ENCODE measurements around the gene EPHB2. TPM values are rescaled to one million over a fixed set of nuclear protein-coding genes. Genes with fewer than 3 reads are reported as not detected.
A peak's percentile ranks its signal among the peaks of the same experiment; 100 is the strongest.

Gene EPHB2
- total RNA-seq, 1 donor from 2014 or later = 130 TPM

DNA sequence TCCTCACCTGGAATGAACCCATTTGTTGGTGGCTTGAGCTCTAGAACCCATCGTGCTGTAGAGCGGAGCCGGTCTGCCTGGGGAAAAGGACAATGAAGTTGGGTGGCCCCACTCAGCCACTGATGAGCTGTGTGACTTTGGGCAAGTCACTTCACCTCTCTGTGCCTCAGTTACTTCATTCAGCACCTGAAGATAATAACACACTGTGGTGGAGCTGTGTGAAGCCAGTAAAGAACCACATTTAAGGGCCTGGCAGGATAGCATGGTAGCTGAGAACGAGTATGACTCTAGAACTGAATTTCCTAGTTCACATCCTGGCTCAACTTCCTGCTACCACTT, 37.1 kb downstream of the EPHB2 start:
- H3K4me1 Mint-ChIP-seq = peaks cover 29% of the 10 kb centered on the region
- DNase-seq (ENCODE audit: low spot score in 2 of 2, unreplicated experiment in 2 of 2) = no peak
- no peaks in the 10 kb centered on the region for H3K9me3 Mint-ChIP-seq
- peaks cover 3% of the 10 kb centered on the region for H3K36me3 Mint-ChIP-seq
- no peak overlapping the region for H3K4me3 Mint-ChIP-seq
- TF ChIP-seq, protein P1, sequence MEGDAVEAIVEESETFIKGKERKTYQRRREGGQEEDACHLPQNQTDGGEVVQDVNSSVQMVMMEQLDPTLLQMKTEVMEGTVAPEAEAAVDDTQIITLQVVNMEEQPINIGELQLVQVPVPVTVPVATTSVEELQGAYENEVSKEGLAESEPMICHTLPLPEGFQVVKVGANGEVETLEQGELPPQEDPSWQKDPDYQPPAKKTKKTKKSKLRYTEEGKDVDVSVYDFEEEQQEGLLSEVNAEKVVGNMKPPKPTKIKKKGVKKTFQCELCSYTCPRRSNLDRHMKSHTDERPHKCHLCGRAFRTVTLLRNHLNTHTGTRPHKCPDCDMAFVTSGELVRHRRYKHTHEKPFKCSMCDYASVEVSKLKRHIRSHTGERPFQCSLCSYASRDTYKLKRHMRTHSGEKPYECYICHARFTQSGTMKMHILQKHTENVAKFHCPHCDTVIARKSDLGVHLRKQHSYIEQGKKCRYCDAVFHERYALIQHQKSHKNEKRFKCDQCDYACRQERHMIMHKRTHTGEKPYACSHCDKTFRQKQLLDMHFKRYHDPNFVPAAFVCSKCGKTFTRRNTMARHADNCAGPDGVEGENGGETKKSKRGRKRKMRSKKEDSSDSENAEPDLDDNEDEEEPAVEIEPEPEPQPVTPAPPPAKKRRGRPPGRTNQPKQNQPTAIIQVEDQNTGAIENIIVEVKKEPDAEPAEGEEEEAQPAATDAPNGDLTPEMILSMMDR (IDR thresholded peaks at IDR 0.05; ENCODE audit: unreplicated experiment) = no peak
- H3K27ac Mint-ChIP-seq = no peak overlapping the region
- no peaks in the 10 kb centered on the region for H3K27me3 Mint-ChIP-seq (ENCODE audit: low read depth)

DNA sequence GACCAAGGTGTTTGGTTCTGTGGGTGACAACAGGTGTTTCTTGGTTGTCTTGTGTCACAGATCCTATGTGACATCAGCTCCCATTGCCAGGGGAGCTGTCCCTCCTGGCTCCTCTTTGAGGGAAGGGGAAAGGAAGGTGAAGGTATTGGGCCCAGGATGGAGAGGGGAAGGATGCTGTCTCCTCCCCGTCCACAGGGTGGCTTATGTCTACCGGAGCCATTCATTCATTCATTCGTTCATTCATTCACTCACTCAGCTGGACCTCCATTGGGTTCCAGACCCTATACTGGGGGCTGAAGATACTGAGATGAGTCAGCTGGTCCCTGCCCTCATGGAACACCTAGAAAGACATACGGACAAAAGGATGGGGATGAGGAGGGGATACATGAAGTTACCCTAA, 38.9 kb downstream of the EPHB2 start:
- peaks cover 42% of the 10 kb centered on the region for H3K4me1 Mint-ChIP-seq
- H3K9me3 Mint-ChIP-seq = no peaks in the 10 kb centered on the region
- no peaks in the 10 kb centered on the region for H3K27me3 Mint-ChIP-seq (ENCODE audit: low read depth)
- TF ChIP-seq, protein P1 (IDR thresholded peaks at IDR 0.05; ENCODE audit: unreplicated experiment) = no peak
- peaks cover 3% of the 10 kb centered on the region for H3K36me3 Mint-ChIP-seq
- H3K27ac Mint-ChIP-seq = peak overlapping the region; percentile 71
- DNase-seq (ENCODE audit: low spot score in 2 of 2, unreplicated experiment in 2 of 2) = no peak
- no peak overlapping the region for H3K4me3 Mint-ChIP-seq

DNA sequence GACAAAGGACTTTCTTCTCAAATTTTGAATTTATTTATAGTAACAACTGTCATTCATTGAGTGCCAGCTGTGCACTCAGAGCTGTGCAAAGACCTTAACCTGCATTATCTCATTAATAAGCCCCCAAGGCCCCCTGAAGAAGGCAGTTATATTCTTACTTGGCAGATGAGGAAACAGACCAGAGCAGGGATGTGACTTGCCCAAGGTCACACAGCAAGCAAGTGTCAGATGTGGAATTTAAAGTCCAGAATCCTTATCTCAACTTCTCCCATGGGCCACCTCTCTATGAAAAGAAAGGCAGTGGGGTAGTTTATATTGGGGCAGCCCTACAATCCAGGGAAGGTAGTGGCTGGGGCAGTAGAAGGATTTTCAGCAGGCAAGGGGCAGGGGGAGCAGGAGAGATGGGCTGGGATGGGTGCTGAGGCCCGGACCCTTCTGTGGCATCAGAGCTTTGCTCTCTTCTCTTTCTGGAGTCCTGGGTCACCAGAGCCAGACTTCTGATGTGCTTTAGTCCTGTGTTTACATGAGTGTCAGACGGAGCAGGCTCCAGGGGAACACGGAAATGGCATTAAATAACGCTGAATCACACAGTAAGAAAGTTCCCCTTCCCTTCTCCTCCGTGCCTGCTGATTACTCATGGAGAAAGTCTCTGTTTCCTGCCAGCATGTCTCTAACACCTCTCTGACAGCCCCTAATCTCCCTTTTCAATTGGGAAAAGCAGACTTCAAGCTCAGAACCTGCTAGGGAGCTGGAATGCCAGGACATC, 39.5 kb downstream of the EPHB2 start:
- Mint-ChIP-seq H3K4me1 (peaks cover 46% of the 10 kb centered on the region), H3K4me3 (no peak overlapping the region), H3K9me3 (no peaks in the 10 kb centered on the region), H3K27ac (peak overlapping the region; percentile 93), H3K27me3 (ENCODE audit: low read depth) (no peaks in the 10 kb centered on the region), H3K36me3 (no peaks in the 10 kb centered on the region)
- TF ChIP-seq, protein P1 (IDR thresholded peaks at IDR 0.05; ENCODE audit: unreplicated experiment) = no peak
- DNase-seq (ENCODE audit: low spot score in 2 of 2, unreplicated experiment in 2 of 2) = no peak

DNA sequence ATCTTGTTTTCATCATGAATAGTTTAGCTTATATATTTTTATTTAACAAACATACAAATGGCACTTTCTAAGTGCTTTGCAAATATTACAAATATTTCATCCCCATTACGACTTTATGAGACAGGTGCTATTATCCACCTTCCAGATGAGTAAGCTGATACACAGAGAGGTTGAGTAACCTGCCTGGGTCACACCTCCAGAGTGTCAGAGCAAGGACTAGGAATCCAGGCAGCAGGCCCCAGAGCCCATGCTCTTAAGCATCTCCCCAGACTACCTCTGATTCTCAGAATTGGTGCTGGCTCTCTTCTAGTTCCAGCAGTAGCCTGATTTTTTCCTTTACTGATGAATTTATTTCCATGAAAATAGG, 40.0 kb downstream of the EPHB2 start:
- Mint-ChIP-seq H3K4me3 (no peak overlapping the region), H3K4me1 (peaks cover 50% of the 10 kb centered on the region), H3K9me3 (no peaks in the 10 kb centered on the region), H3K27me3 (ENCODE audit: low read depth) (no peaks in the 10 kb centered on the region), H3K36me3 (no peaks in the 10 kb centered on the region), H3K27ac (peak overlapping the region; percentile 93)
- no peak for DNase-seq (ENCODE audit: low spot score in 2 of 2, unreplicated experiment in 2 of 2)
- TF ChIP-seq, protein P1 (IDR thresholded peaks at IDR 0.05; ENCODE audit: unreplicated experiment) = no peak

DNA sequence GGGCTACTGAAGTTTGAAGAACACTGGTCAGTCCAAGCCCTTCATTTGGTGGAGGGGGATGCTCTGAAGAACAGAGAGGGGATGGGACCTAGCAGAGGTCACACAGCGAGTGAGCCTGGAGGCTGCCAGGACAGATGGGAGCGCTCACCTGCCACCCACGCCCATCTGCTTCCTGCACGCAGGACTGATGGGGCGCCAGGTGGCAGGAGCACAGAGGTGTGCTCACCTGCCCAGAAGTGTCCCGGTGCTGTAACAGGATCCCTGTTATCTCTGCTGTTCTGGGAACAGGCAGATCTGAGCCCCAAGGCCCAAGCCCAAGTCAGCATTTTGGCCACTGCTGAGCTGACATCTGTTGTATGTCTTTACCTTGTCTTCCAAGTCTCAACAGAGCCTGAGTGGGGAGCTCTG, 40.5 kb downstream of the EPHB2 start:
- no peaks in the 10 kb centered on the region for H3K27me3 Mint-ChIP-seq (ENCODE audit: low read depth)
- peaks cover 50% of the 10 kb centered on the region for H3K4me1 Mint-ChIP-seq
- H3K4me3 Mint-ChIP-seq = no peak overlapping the region
- DNase-seq (ENCODE audit: low spot score in 2 of 2, unreplicated experiment in 2 of 2) = no peak
- no peaks in the 10 kb centered on the region for H3K36me3 Mint-ChIP-seq
- TF ChIP-seq, protein P1 (IDR thresholded peaks at IDR 0.05; ENCODE audit: unreplicated experiment) = no peak
- no peaks in the 10 kb centered on the region for H3K9me3 Mint-ChIP-seq
- H3K27ac Mint-ChIP-seq = peak overlapping the region; percentile 93
